Testis (tissue), 3 donors: ENCODE measurements around the gene ZNF503. TPM values are rescaled to one million over a fixed set of nuclear protein-coding genes. Genes with fewer than 3 reads are reported as not detected.

ENCODE experiments used
- DNase-seq: peaks from one replicate; pipeline ENCODE4 v3.0.0-alpha.2; 2019
- H3K27ac ChIP-seq, 2 donors: fragments of 200-600 bp; sonication (generic); one replicate each; pipeline ENCODE4 v1.5.1; 2019
- H3K27me3 ChIP-seq: fragments of 200-600 bp; sonication (generic); one replicate; pipeline ENCODE4 v1.5.1; 2019
- H3K36me3 ChIP-seq: fragments of 200-600 bp; sonication (generic); one replicate; pipeline ENCODE4 v1.5.1; 2017; ENCODE audit warnings: low read depth; ENCODE audit errors: missing control alignments
- H3K4me1 ChIP-seq: fragments of 200-600 bp; sonication (generic); one replicate; pipeline ENCODE4 v1.5.1; 2019
- H3K4me3 ChIP-seq, 2 donors: fragments of 200-600 bp; sonication (generic); one replicate each; pipeline ENCODE4 v1.5.1; 2017 to 2019
- H3K9me3 ChIP-seq: fragments of 200-600 bp; sonication (generic); one replicate; pipeline ENCODE4 v1.5.1; 2017
- CTCF ChIP-seq, 3 experiments: fragments of 450-650 bp in 2 of 3; fragments of 200-600 bp in 1 of 3; sonication (generic) in 1 of 3; IDR thresholded peaks; one replicate each; pipeline ENCODE4 v1.5.1; 2016 to 2019; ENCODE audit warnings: antibody characterized with exemption in 3 of 3, mild to moderate bottlenecking in 2 of 3, moderate library complexity in 1 of 3
- POLR2A ChIP-seq: fragments of 450-650 bp; IDR thresholded peaks from one replicate; pipeline ENCODE4 v1.6.1; 2017; ENCODE audit warnings: antibody characterized with exemption, mild to moderate bottlenecking, moderate library complexity
- WGBS, 2 donors: methylation state at CpG; one replicate each; pipeline ENCODE4 v1.1.5; 2018; 5-methylcytosine and 5-hydroxymethylcytosine counted together
- intact Hi-C: fragments of 100-400 bp; cut with DNase I; formaldehyde crosslinking; loops from one replicate; pipeline ENCODE4 v1.15.1; 2023; ENCODE audit warnings: low total_unique reads
- polyA plus RNA-seq: library from polyadenylated mRNA; stranded (reverse); fragments of 350-450 nt; fragmentation: Illumina TruSeq; extraction: RNeasy Lipid Tissue Mini Kit (QIAGEN cat#74804); gene quantifications from one replicate; pipeline ENCODE4 v1.2.3, GENCODE V29; 2014; ENCODE audit warnings: low read depth, low replicate concordance; ENCODE audit not compliant: insufficient read depth
- total RNA-seq, 2 donors: library from RNA; depleted of rRNA; stranded (reverse); fragments of >200 nt; gene quantifications; one replicate each; pipeline ENCODE4 v1.2.3, GENCODE V29; 2016

Gene ZNF503
- total and polyA plus RNA-seq, 3 donors from 2014 or later, result 7.0 to 9.8 (median 8.0) TPM

- intact Hi-C loops, result no loop called here
- Histone ChIP-seq H3K36me3 (no peaks in the 10 kb centered on the region), H3K27ac (no peak overlapping the region), H3K4me1 (no peaks in the 10 kb centered on the region), H3K27me3 (no peaks in the 10 kb centered on the region), H3K4me3 (no peak overlapping the region), H3K9me3 (no peaks in the 10 kb centered on the region)
- WGBS, 2 donors, result 92 to 97% methylated on average over 2 to 3 of the region's 3 CpGs
- TF ChIP-seq POLR2A (no peak), CTCF (IDR thresholded peaks at IDR 0.05) (no peak)
- no peak for DNase-seq
These were observed 13.5 kb downstream of the ZNF503 start for GRCh38 chr10:75388082-75388481.

- no peak for TF ChIP-seq CTCF (IDR thresholded peaks at IDR 0.05)
- TF ChIP-seq POLR2A, result no peak
- Histone ChIP-seq H3K27ac (no peak overlapping the region), H3K36me3 (no peaks in the 10 kb centered on the region), H3K9me3 (no peaks in the 10 kb centered on the region), H3K4me3 (no peak overlapping the region), H3K27me3 (no peaks in the 10 kb centered on the region), H3K4me1 (no peaks in the 10 kb centered on the region)
- 95 to 98% methylated on average over 3 of the region's 3 CpGs for WGBS, 2 donors
- intact Hi-C loops, result no loop called here
- no peak for DNase-seq
These were observed 15.4 kb downstream of the ZNF503 start for GRCh38 chr10:75386128-75386527.

- H3K36me3 ChIP-seq, result no peaks in the 10 kb centered on the region
- H3K4me3 ChIP-seq, result no peak overlapping the region
- TF ChIP-seq CTCF (IDR thresholded peaks at IDR 0.05) (no peak), POLR2A (no peak)
- DNase-seq, result no peak
- no peaks in the 10 kb centered on the region for H3K27me3 ChIP-seq
- H3K9me3 ChIP-seq, result no peaks in the 10 kb centered on the region
- 73 to 76% methylated on average over 6 of the region's 6 CpGs for WGBS, 2 donors
- intact Hi-C loops, result no loop called here
- H3K4me1 ChIP-seq, result peaks cover 10% of the 10 kb centered on the region
- peak overlapping the region in 1 of 2 donors; percentile 4 for H3K27ac ChIP-seq
These were observed 21.7 kb downstream of the ZNF503 start for GRCh38 chr10:75379817-75380216.

- H3K4me3 ChIP-seq, result no peak overlapping the region
- peaks cover 10% of the 10 kb centered on the region for H3K4me1 ChIP-seq
- DNase-seq, result peak; percentile 70
- intact Hi-C loops, result no loop called here
- H3K27ac ChIP-seq, result peak overlapping the region in 1 of 2 donors; percentile 37
- H3K9me3 ChIP-seq, result no peaks in the 10 kb centered on the region
- 59 to 63% methylated on average over 10 of the region's 10 CpGs for WGBS, 2 donors
- TF ChIP-seq CTCF (IDR thresholded peaks at IDR 0.05) (no peak), POLR2A (no peak)
- H3K27me3 ChIP-seq, result no peaks in the 10 kb centered on the region
- H3K36me3 ChIP-seq, result no peaks in the 10 kb centered on the region
These were observed 22.3 kb downstream of the ZNF503 start for GRCh38 chr10:75379212-75379724.

GRCh38 chr10:75378379-75378778 is 23.2 kb downstream of the ZNF503 start:
- WGBS, 2 donors, result 86 to 87% methylated on average over 2 of the region's 2 CpGs
- Histone ChIP-seq H3K36me3 (no peaks in the 10 kb centered on the region), H3K4me1 (peaks cover 10% of the 10 kb centered on the region), H3K27ac (no peak overlapping the region), H3K4me3 (no peak overlapping the region), H3K9me3 (no peaks in the 10 kb centered on the region), H3K27me3 (no peaks in the 10 kb centered on the region)
- intact Hi-C loops, result no loop called here
- TF ChIP-seq POLR2A (no peak), CTCF (IDR thresholded peaks at IDR 0.05) (no peak)
- DNase-seq, result no peak
